Right lobe of liver (tissue), 6 donors: Measurements from ENCODE around the gene GPBP1. TPM values are rescaled to one million over a fixed set of nuclear protein-coding genes. Genes with fewer than 3 reads are reported as not detected.

Source experiments
- ATAC-seq, 4 donors: fragments of 200-7000 bp; cut with Tn5 transposase; one replicate each; pipeline ENCODE4 v1.9.1; 2020; ENCODE audit warnings: mild to moderate bottlenecking in 4 of 4, moderate library complexity in 4 of 4
- DNase-seq, 3 donors: peaks; one replicate each; pipeline ENCODE4 v3.0.0-alpha.2; 2020
- H3K27ac ChIP-seq, 3 donors: fragments of 200-600 bp; one replicate each; pipeline ENCODE4 v1.8.0; 2022
- H3K27me3 ChIP-seq, 2 donors: fragments of 200-600 bp; one replicate each; pipeline ENCODE4 v1.8.0; 2022
- H3K36me3 ChIP-seq, 4 donors: fragments of 200-600 bp; sonication (generic) in 1 of 4; one replicate each; pipeline versions ENCODE4 v1.5.1 to v1.8.0; 2017 to 2022; ENCODE audit warnings: control low read depth in 1 of 4
- H3K4me1 ChIP-seq, 4 donors: fragments of 200-600 bp; sonication (generic) in 1 of 4; one replicate each; pipeline versions ENCODE4 v1.5.1 to v1.8.0; 2017 to 2022; ENCODE audit warnings: control low read depth in 1 of 4
- H3K4me3 ChIP-seq, 3 donors: fragments of 200-600 bp; one replicate each; pipeline ENCODE4 v1.8.0; 2022
- H3K9me3 ChIP-seq, 4 donors: fragments of 200-600 bp; sonication (generic) in 1 of 4; one replicate each; pipeline versions ENCODE4 v1.5.1 to v1.8.0; 2017 to 2022; ENCODE audit warnings: control low read depth in 1 of 4
- CTCF ChIP-seq, 4 donors: fragments of 200-600 bp in 3 of 4; fragments of 450-650 bp in 1 of 4; IDR thresholded peaks; one replicate each; pipeline versions ENCODE4 v1.5.1 to v1.8.0; 2016 to 2022; ENCODE audit warnings: antibody characterized with exemption in 4 of 4, mild to moderate bottlenecking in 2 of 4
- POLR2A ChIP-seq: fragments of 450-650 bp; IDR thresholded peaks from one replicate; pipeline ENCODE4 v1.6.1; 2017; ENCODE audit warnings: antibody characterized with exemption, mild to moderate bottlenecking
- WGBS: methylation state at CpG from one replicate; pipeline ENCODE4 v1.1.6; 2018; ENCODE audit warnings: low coverage, low lambda C conversion rate; ENCODE audit not compliant: insufficient coverage; ENCODE audit errors: missing lambda C conversion rate; 5-methylcytosine and 5-hydroxymethylcytosine counted together
- intact Hi-C, 2 donors: fragments of 100-400 bp; cut with DNase I; formaldehyde crosslinking; loops; one replicate each; pipeline versions ENCODE4 v1.11.2 to v1.14.1; 2022
- total RNA-seq, 6 experiments: library from RNA; depleted of rRNA in 2 of 6; stranded (reverse); fragments of >200 nt in 2 of 6; fragmentation: NEBNext Ultra II Directional in 3 of 6; extraction: Animal tissue kit (Norgen Biotek cat#: 25700) in 3 of 6; gene quantifications; one replicate each; pipeline versions ENCODE4 v1.1.0 to v1.2.4, GENCODE V29; 2016 to 2023
- donor health status: DM: no; HTN: yes; CAD: no.
- donor health status: DM: no; HTN: no; CAD: no.
- donor health status: DM: no; HTN: no; CAD: no.
- donor health status: DM: no; HTN: yes; CAD: no.
- donor health status: DM: no; HTN: yes; CAD: no.

The GPBP1 gene
- total RNA-seq, 6 experiments from 2014 or later, result 19.5 to 28.2 (median 24.9) TPM

- TF ChIP-seq CTCF (IDR thresholded peaks at IDR 0.05) (no peak), POLR2A (no peak)
- H3K36me3 ChIP-seq, result peaks cover 0 to 23% (median 10%) of the 10 kb centered on the region in 4 donors
- peaks cover 0 to 18% (median 0%) of the 10 kb centered on the region in 4 donors for H3K4me1 ChIP-seq
- no peak overlapping the region for H3K4me3 ChIP-seq
- no peak overlapping the region for H3K27ac ChIP-seq
- intact Hi-C loops, result no loop called here
- no peaks in the 10 kb centered on the region for H3K27me3 ChIP-seq
- no peaks in the 10 kb centered on the region for H3K9me3 ChIP-seq
- WGBS, result 81% methylated on average over 4 of the region's 4 CpGs
- DNase-seq (no peak), ATAC-seq (no peak)
Observed at GRCh38 chr5:57216714-57217113, 42.9 kb downstream of the GPBP1 start.

- Histone ChIP-seq H3K36me3 (peaks cover 0 to 17% (median 8%) of the 10 kb centered on the region in 4 donors), H3K4me1 (peaks cover 0 to 21% (median 3%) of the 10 kb centered on the region in 4 donors), H3K9me3 (no peaks in the 10 kb centered on the region), H3K27ac (peak overlapping the region in 1 of 3 donors; percentile 25), H3K27me3 (no peaks in the 10 kb centered on the region), H3K4me3 (no peak overlapping the region)
- intact Hi-C loops, result no loop called here
- peak; percentile 33 to 80 (median 53) for ATAC-seq
- DNase-seq, result no peak
- TF ChIP-seq POLR2A (no peak), CTCF (IDR thresholded peaks at IDR 0.05) (no peak)
- 46% methylated on average over 4 of the region's 4 CpGs for WGBS
Observed at GRCh38 chr5:57219386-57219785, 45.5 kb downstream of the GPBP1 start.

- Histone ChIP-seq H3K36me3 (peaks cover 0 to 4% (median 0%) of the 10 kb centered on the region in 4 donors), H3K4me1 (peaks cover 0 to 21% (median 3%) of the 10 kb centered on the region in 4 donors), H3K9me3 (no peaks in the 10 kb centered on the region), H3K27me3 (no peaks in the 10 kb centered on the region), H3K4me3 (no peak overlapping the region), H3K27ac (no peak overlapping the region)
- intact Hi-C loops, result no loop called here
- 52% methylated on average over 2 of the region's 2 CpGs for WGBS
- TF ChIP-seq CTCF (IDR thresholded peaks at IDR 0.05) (peak; percentile 90 to 96 (median 92)), POLR2A (no peak)
- peak; percentile 79 to 86 (median 83) for ATAC-seq
- no peak for DNase-seq
Observed at GRCh38 chr5:57221049-57221568, 47.2 kb downstream of the GPBP1 start.

GRCh38 chr5:57225553-57225952 lies 51.7 kb downstream of the GPBP1 start:
- Histone ChIP-seq H3K27ac (no peak overlapping the region), H3K27me3 (no peaks in the 10 kb centered on the region), H3K4me1 (peaks cover 0 to 6% (median 3%) of the 10 kb centered on the region in 4 donors), H3K9me3 (no peaks in the 10 kb centered on the region), H3K4me3 (no peak overlapping the region), H3K36me3 (no peaks in the 10 kb centered on the region)
- ATAC-seq (no peak), DNase-seq (no peak)
- WGBS, result 91% methylated on average over 3 of the region's 3 CpGs
- intact Hi-C loops, result loop anchor here in 1 of 2 donors (5.0 kb wide), 1 partner anchor 88 kb away; no protein-coding TSS in a partner anchor
- no peak for TF ChIP-seq POLR2A
- no peak for TF ChIP-seq CTCF (IDR thresholded peaks at IDR 0.05)
